ENCODE results near the gene UVRAG. TPM values are rescaled to one million over a fixed set of nuclear protein-coding genes. Genes with fewer than 3 reads are reported as not detected.

UVRAG gene
- total and polyA plus RNA-seq, 2 of the 13 experiments (the other 11 are each of a cell fraction or from before 2014, with no cell fraction given) = 9.7 to 17.3 TPM

GRCh38 chr11:76047766-76048165, 232.8 kb downstream of the UVRAG start:
- no peaks in the 10 kb centered on the region for H3K79me2 ChIP-seq (ENCODE audit: insufficient read depth, low read length)
- BruUV-seq (replicated peaks) = no TSS peak
- H3K4me2 ChIP-seq (ENCODE audit: low read depth, low read length) = no peak overlapping the region
- in situ Hi-C loops (cut with HindIII; ENCODE audit: extremely low pct_ligation_motif_present, low pct_unique_long_range_greater_than_20kb) (no loop called here), intact Hi-C loops (cut with micrococcal nuclease; ENCODE audit: unreplicated experiment) (no loop called here)
- TF ChIP-seq SPEN (CRISPR knock-in tag; IDR thresholded peaks at IDR 0.05; ENCODE audit: low read depth) (no peak), ZMYM4 (CRISPR knock-in tag; IDR thresholded peaks at IDR 0.05) (no peak), TP53 (CRISPR knock-in tag; conservative IDR thresholded peaks at IDR 0.05) (no peak), THAP7 (CRISPR knock-in tag; IDR thresholded peaks at IDR 0.05) (no peak), ESRRA (CRISPR knock-in tag; IDR thresholded peaks at IDR 0.05; ENCODE audit: low read depth) (no peak), ZBTB38 (CRISPR knock-in tag; IDR thresholded peaks at IDR 0.05) (no peak), SP5 (CRISPR knock-in tag; IDR thresholded peaks at IDR 0.05; ENCODE audit: borderline replicate concordance, low read depth) (no peak), NFKBIZ (CRISPR knock-in tag; IDR thresholded peaks at IDR 0.05) (no peak), ZNF326 (CRISPR knock-in tag; IDR thresholded peaks at IDR 0.05; ENCODE audit: borderline replicate concordance) (no peak), ZNF605 (CRISPR knock-in tag; IDR thresholded peaks at IDR 0.05) (no peak)
- H3K27me3 ChIP-seq (ENCODE audit: control insufficient read depth in 1 of 2, insufficient read depth in 2 of 2, low read length in 2 of 2) = no peaks in the 10 kb centered on the region
- no peaks in the 10 kb centered on the region for H4K20me1 ChIP-seq (ENCODE audit: insufficient read depth, low read length)
- FAIRE-seq = no peak
- H3K36me3 ChIP-seq (replicated peaks in 1 of 2; ENCODE audit: control insufficient read depth in 1 of 2, insufficient read depth in 2 of 2, low read length in 2 of 2) = 0 out of 5 replicates have a peak, but pooled peaks cover 0 to 3% of the 10 kb centered on the region in 2 experiments
- no peak for DNase-seq (ENCODE audit: low spot score)
- ATAC-seq = no peak
- H3K4me1 ChIP-seq (ENCODE audit: insufficient read depth, low read length) = peaks cover 10% of the 10 kb centered on the region
- ChIA-PET POLR2A (no interaction called here), CTCF (ENCODE audit: low intra/inter-chr PET ratio, low total read pairs) (no interaction called here)
- no peak overlapping the region for H3K4me3 ChIP-seq (replicated peaks in 1 of 3; ENCODE audit: insufficient read depth in 1 of 3, low read depth in 2 of 3, low read length in 3 of 3)
- peaks cover 6% of the 10 kb centered on the region for H3K9me3 ChIP-seq (ENCODE audit: low read length)
- H3K27ac ChIP-seq (ENCODE audit: extremely low read length, insufficient read depth, low read length) = no peak overlapping the region
- no peak overlapping the region for H2AFZ ChIP-seq (ENCODE audit: low read length)
- H3K9ac ChIP-seq (ENCODE audit: insufficient read depth, low read depth, low read length) = no peak overlapping the region

DNA sequence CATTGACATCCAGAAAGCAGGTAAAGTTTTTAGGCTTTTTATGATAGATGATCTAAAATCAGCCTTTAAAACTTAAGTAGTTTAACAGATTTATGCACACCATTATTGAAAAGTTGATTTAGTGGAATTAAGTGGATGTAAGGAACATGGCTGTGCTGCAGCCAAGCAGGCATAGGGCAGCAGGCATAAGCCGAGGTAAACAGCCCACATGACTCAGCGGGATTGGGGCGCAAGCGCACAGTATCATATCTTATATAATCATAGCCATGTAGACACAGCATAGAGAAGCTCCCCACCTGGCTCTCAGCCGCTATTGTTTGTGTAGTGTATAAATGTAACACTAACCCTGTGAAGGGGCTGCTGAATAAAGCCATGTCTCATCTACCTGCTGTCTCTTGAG, 233.8 kb downstream of the UVRAG start:
- in situ Hi-C loops (cut with HindIII; ENCODE audit: extremely low pct_ligation_motif_present, low pct_unique_long_range_greater_than_20kb) = no loop called here
- ATAC-seq = no peak
- peaks cover 10% of the 10 kb centered on the region for H3K4me1 ChIP-seq (ENCODE audit: insufficient read depth, low read length)
- no peak for TF ChIP-seq CSRNP2 (CRISPR knock-in tag; conservative IDR thresholded peaks at IDR 0.05; ENCODE audit: low read depth)
- no peak for TF ChIP-seq NR2F2 (IDR thresholded peaks at IDR 0.05; ENCODE audit: borderline replicate concordance, low read depth)
- no peak for TF ChIP-seq NFAT5 (CRISPR knock-in tag; IDR thresholded peaks at IDR 0.05)

More for the DNA sequence above, 233.8 kb downstream of the UVRAG start:
- Histone ChIP-seq H3K9me3 (ENCODE audit: low read length) (peaks cover 6% of the 10 kb centered on the region), H3K9ac (ENCODE audit: insufficient read depth, low read depth, low read length) (no peak overlapping the region), H3K36me3 (replicated peaks in 1 of 2; ENCODE audit: control insufficient read depth in 1 of 2, insufficient read depth in 2 of 2, low read length in 2 of 2) (0 out of 5 replicates have a peak, but pooled peaks cover 0 to 3% of the 10 kb centered on the region in 2 experiments), H3K79me2 (ENCODE audit: insufficient read depth, low read length) (no peaks in the 10 kb centered on the region), H4K20me1 (ENCODE audit: insufficient read depth, low read length) (no peaks in the 10 kb centered on the region), H3K4me2 (ENCODE audit: low read depth, low read length) (no peak overlapping the region), H3K27me3 (ENCODE audit: control insufficient read depth in 1 of 2, insufficient read depth in 2 of 2, low read length in 2 of 2) (no peaks in the 10 kb centered on the region), H2AFZ (ENCODE audit: low read length) (no peak overlapping the region), H3K4me3 (replicated peaks in 1 of 3; ENCODE audit: insufficient read depth in 1 of 3, low read depth in 2 of 3, low read length in 3 of 3) (no peak overlapping the region), H3K27ac (ENCODE audit: extremely low read length, insufficient read depth, low read length) (no peak overlapping the region)
- BruUV-seq (replicated peaks) = no TSS peak
- WGBS (ENCODE audit: low lambda C conversion rate) = 97% methylated on average over 5 of the region's 5 CpGs
- DNase-seq (ENCODE audit: low spot score) = no peak
- intact Hi-C loops (cut with micrococcal nuclease; ENCODE audit: unreplicated experiment) = no loop called here
- no peak for FAIRE-seq
- ChIA-PET CTCF (ENCODE audit: low intra/inter-chr PET ratio, low total read pairs) (no interaction called here), POLR2A (no interaction called here)

All from HepG2 (cell line).